Measurements from ENCODE around the gene DSCAML1.

DSCAML1 gene

GRCh38 chr11:117691218-117691514, 105.8 kb downstream of the DSCAML1 start:
- no peak for DNase-seq (ENCODE audit: low read depth in 3 of 3)

- DNase-seq (ENCODE audit: low read depth in 3 of 3): no peak
Measured at GRCh38 chr11:117690484-117691217, 106.4 kb downstream of the DSCAML1 start.

- DNase-seq (ENCODE audit: low read depth in 3 of 3): no peak
Measured at GRCh38 chr11:117688255-117688797, 108.7 kb downstream of the DSCAML1 start.

GRCh38 chr11:117687776-117688175, 109.2 kb downstream of the DSCAML1 start:
- no peak for DNase-seq (ENCODE audit: low read depth in 3 of 3)

DNA sequence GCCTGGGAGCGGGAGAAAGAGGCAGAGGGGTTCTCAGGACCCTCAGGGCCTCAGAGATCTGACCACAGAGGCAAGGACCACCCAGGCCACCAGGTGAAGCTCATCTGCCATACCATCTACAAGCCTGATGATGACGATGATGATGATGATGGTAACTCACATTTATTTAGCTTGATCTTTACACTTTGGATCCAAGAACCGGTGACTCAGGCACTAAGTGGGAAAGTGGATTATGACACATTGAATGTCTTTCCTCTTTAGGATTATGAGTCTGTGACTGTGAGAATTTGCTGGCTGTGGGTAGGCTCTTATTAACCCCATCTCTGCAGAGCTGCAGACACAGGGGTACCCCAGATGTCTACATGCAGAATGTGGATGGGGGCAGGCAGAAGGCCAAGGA, 110.3 kb downstream of the DSCAML1 start:
- no peak for DNase-seq (ENCODE audit: low read depth in 3 of 3)

DNA sequence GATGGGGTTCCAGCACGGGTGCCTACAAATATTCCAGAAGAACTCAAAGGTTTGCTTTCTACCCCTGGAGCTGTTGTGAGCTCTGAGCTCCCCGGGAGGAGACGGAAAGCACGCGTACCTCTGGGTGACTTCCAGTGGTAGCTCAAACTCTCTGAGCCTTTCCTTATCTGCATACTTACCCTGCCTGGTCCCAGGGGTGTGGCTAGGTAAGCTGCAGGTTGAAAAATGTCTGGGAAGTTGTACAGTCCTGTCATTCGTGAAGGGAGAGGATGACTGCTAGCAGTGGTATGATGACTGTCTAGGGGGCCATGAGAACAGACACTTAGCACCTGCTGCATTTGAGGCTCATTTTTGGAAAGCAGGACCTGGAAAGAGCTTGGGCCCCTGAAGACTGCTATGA, 111.5 kb downstream of the DSCAML1 start:
- DNase-seq (ENCODE audit: low read depth in 3 of 3): no peak

GRCh38 chr11:117684731-117685130, 112.3 kb downstream of the DSCAML1 start:
- no peak for DNase-seq (ENCODE audit: low read depth in 3 of 3)

DNA sequence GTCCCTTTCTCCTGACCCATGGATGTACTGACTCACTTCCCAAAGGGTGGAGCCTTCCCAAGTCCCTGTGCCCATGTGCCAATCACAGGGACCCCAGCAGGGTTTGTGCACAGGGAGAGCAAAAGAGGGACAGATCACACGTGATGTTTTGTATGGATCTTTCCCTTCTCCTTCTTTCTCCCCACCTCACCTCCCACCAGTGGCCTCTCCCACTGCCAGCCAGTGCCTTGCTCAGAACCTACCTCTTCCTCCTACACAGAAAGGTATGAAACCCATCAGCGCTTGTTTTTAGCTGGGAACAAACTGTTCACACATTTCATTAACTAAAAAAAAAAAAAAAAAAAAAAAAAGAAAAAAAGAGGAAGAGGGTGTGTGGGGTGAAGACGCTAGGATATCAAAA, 112.9 kb downstream of the DSCAML1 start:
- no peak for DNase-seq (ENCODE audit: low read depth in 3 of 3)

- no peak for DNase-seq (ENCODE audit: low read depth in 3 of 3)
Measured at GRCh38 chr11:117681438-117681837, 115.6 kb downstream of the DSCAML1 start.

DNA sequence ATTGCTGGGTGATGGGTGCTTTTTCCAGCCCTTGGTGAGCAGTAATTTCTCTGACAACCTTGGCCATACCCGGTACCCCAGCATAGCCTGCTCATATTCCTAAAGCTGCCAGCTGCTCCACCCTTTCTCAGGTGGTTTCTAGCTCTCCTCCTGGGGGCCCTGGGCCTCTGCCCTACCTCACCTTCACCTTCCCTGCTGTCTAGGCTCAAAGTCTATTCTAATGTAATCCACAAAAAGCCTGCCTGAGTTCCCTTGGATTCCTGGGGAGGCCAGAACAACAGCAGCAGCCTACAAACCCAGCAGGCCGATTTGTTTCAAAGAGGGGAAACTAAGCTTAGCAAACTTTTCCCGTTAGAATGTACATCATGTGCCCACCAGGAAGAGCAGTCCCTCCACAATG, 117.6 kb downstream of the DSCAML1 start:
- DNase-seq (ENCODE audit: low read depth in 3 of 3): no peak

- no peak for DNase-seq (ENCODE audit: low read depth in 3 of 3)
Measured at GRCh38 chr11:117678658-117679406, 118.2 kb downstream of the DSCAML1 start.

GRCh38 chr11:117677729-117678310, 119.2 kb downstream of the DSCAML1 start:
- no peak for DNase-seq (ENCODE audit: low read depth in 3 of 3)

DNA sequence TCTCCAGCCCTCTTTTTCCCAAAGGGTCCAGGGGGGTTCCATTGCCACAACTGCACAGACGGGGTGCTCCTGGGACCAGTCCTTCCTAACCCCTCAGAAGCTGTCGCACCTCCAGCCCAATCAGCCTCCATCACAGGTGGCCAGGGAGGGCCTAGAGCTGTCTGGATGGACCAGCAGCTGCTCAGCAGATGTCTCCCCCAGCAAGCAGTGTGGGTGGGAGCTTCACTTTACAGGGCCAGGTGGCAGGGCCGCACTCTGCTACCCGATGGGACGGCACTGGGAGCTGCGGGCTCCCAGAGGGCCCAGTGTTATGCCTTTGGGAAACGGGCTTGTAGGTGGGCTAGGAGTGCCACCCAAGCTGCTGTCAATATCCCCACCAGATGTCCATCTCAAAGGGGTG, 120.5 kb downstream of the DSCAML1 start:
- DNase-seq (ENCODE audit: low read depth in 3 of 3): no peak

- no peak for DNase-seq (ENCODE audit: low read depth in 3 of 3)
Measured at GRCh38 chr11:117673602-117674001, 123.4 kb downstream of the DSCAML1 start.

GRCh38 chr11:117671370-117671769, 125.6 kb downstream of the DSCAML1 start:
- DNase-seq (ENCODE audit: low read depth in 3 of 3): no peak

GRCh38 chr11:117670924-117671323, 126.1 kb downstream of the DSCAML1 start:
- DNase-seq (ENCODE audit: low read depth in 3 of 3): no peak

GRCh38 chr11:117670443-117670842, 126.6 kb downstream of the DSCAML1 start:
- DNase-seq (ENCODE audit: low read depth in 3 of 3): no peak

GRCh38 chr11:117669616-117670015, 127.4 kb downstream of the DSCAML1 start:
- DNase-seq (ENCODE audit: low read depth in 3 of 3): no peak

- DNase-seq (ENCODE audit: low read depth in 3 of 3): no peak
Measured at GRCh38 chr11:117669062-117669461, 128.0 kb downstream of the DSCAML1 start.

DNA sequence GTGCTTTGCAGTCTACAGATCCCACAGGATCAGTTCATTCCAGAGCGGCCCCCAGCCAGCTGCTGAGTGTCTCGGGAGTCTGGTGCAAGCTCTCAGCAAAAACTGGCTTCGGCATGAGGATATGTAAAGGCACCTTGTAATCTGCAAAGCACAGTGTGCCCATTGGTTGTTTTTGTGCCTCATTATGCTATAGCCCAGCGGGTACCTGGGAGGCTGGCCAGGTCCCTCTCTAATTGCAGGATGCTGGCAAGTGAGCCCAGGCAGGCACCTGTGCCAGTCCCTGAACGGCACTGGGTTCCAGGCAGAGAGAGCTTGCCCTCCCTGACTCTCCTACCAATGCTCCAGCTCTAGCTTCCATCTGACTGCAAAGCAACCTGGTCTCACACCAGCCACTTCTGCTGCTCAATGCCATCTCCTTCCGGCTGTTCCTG, 128.7 kb downstream of the DSCAML1 start:
- DNase-seq (ENCODE audit: low read depth in 3 of 3): no peak

DNA sequence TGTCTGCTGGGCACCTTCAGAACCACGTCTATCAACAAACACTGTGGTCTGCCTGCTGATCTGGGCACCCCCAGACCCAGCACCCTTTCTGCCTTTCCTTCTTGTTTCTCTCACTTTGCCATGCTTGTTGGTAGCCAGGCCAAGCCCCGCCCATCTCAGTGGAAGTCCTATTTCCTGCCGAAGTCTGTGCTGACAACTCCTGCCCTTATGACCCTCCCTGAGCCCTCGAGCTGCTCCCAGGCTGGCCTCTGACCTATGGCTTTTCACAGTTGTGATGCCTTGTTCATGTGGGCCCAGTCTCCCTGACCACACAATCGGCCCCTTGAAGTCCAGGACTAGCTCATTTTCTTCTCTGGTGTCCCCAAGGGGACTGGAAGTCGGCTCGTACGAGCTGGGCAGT, 132.1 kb downstream of the DSCAML1 start:
- DNase-seq (ENCODE audit: low read depth in 3 of 3): no peak

- no peak for DNase-seq (ENCODE audit: low read depth in 3 of 3)
Measured at GRCh38 chr11:117663821-117664220, 133.2 kb downstream of the DSCAML1 start.

- DNase-seq (ENCODE audit: low read depth in 3 of 3): no peak
Measured at GRCh38 chr11:117663414-117663813, 133.6 kb downstream of the DSCAML1 start.

Data from stimulated activated CD4-positive, alpha-beta T cell treated with anti-CD3 and anti-CD28 coated beads, TNF-alpha, amount 100 ng/mL, for 48 hours (primary cell).